ENCODE results near the gene IL4R. TPM values are rescaled to one million over a fixed set of nuclear protein-coding genes. Genes with fewer than 3 reads are reported as not detected.
"Not testable (repeated sequence)": the region's sequence is repeated elsewhere in the genome, so short reads cannot be mapped to it uniquely, and the experiment has no call there.

The IL4R gene
- total RNA-seq, 2 donors from 2014 or later, result 163 to 216 TPM

- H3K4me3 Mint-ChIP-seq, result no peak overlapping the region
- ATAC-seq (replicated peaks), result no peak
- no peak overlapping the region for H3K27ac Mint-ChIP-seq
- no peaks in the 10 kb centered on the region for H3K36me3 Mint-ChIP-seq (ENCODE audit: low read depth)
- peaks cover 14% of the 10 kb centered on the region for H3K9me3 Mint-ChIP-seq
- H3K4me1 Mint-ChIP-seq, result peaks cover 15% of the 10 kb centered on the region
- no peaks in the 10 kb centered on the region for H3K27me3 Mint-ChIP-seq
These were observed 76.4 kb downstream of the IL4R start for GRCh38 chr16:27390151-27390550.

GRCh38 chr16:27392671-27393070, 78.9 kb downstream of the IL4R start:
- peaks cover 15% of the 10 kb centered on the region for H3K4me1 Mint-ChIP-seq
- H3K9me3 Mint-ChIP-seq, result peaks cover 14% of the 10 kb centered on the region
- no peaks in the 10 kb centered on the region for H3K27me3 Mint-ChIP-seq
- no peak for ATAC-seq (replicated peaks)
- H3K4me3 Mint-ChIP-seq, result no peak overlapping the region
- H3K27ac Mint-ChIP-seq, result no peak overlapping the region
- H3K36me3 Mint-ChIP-seq (ENCODE audit: low read depth), result no peaks in the 10 kb centered on the region

GRCh38 chr16:27394516-27394915, 80.7 kb downstream of the IL4R start:
- no peaks in the 10 kb centered on the region for H3K27me3 Mint-ChIP-seq
- peak overlapping the region; percentile 5 for H3K27ac Mint-ChIP-seq
- H3K36me3 Mint-ChIP-seq (ENCODE audit: low read depth), result no peaks in the 10 kb centered on the region
- no peak for ATAC-seq (replicated peaks)
- H3K4me3 Mint-ChIP-seq, result no peak overlapping the region
- peaks cover 10% of the 10 kb centered on the region for H3K4me1 Mint-ChIP-seq
- H3K9me3 Mint-ChIP-seq, result peaks cover 10% of the 10 kb centered on the region

GRCh38 chr16:27398341-27398893, 84.6 kb downstream of the IL4R start:
- ATAC-seq (replicated peaks); H3K9me3 Mint-ChIP-seq; H3K27ac Mint-ChIP-seq; H3K27me3 Mint-ChIP-seq; H3K4me3 Mint-ChIP-seq: not testable (repeated sequence)
- peaks cover 15% of the 10 kb centered on the region for H3K36me3 Mint-ChIP-seq (ENCODE audit: low read depth)
- H3K4me1 Mint-ChIP-seq, result peaks cover 22% of the 10 kb centered on the region

GRCh38 chr16:27398894-27399853, 85.4 kb downstream of the IL4R start:
- Mint-ChIP-seq H3K4me3 (no peak overlapping the region), H3K27ac (no peak overlapping the region), H3K4me1 (peaks cover 22% of the 10 kb centered on the region), H3K27me3 (no peaks in the 10 kb centered on the region), H3K36me3 (ENCODE audit: low read depth) (peaks cover 23% of the 10 kb centered on the region), H3K9me3 (peaks cover 6% of the 10 kb centered on the region)
- ATAC-seq (replicated peaks), result no peak

GRCh38 chr16:27399969-27400368, 86.2 kb downstream of the IL4R start:
- no peak for ATAC-seq (replicated peaks)
- Mint-ChIP-seq H3K9me3 (no peaks in the 10 kb centered on the region), H3K36me3 (ENCODE audit: low read depth) (peaks cover 31% of the 10 kb centered on the region), H3K27ac (no peak overlapping the region), H3K4me3 (no peak overlapping the region), H3K27me3 (no peaks in the 10 kb centered on the region), H3K4me1 (peaks cover 17% of the 10 kb centered on the region)

GRCh38 chr16:27400751-27401620, 87.2 kb downstream of the IL4R start:
- H3K36me3 Mint-ChIP-seq (ENCODE audit: low read depth), result peaks cover 41% of the 10 kb centered on the region
- H3K27ac Mint-ChIP-seq, result peak overlapping the region; percentile 100
- ATAC-seq (replicated peaks), result no peak
- H3K27me3 Mint-ChIP-seq, result no peaks in the 10 kb centered on the region
- H3K9me3 Mint-ChIP-seq, result no peaks in the 10 kb centered on the region
- H3K4me1 Mint-ChIP-seq, result peaks cover 19% of the 10 kb centered on the region
- H3K4me3 Mint-ChIP-seq, result peak overlapping the region; percentile 99

GRCh38 chr16:27401768-27402568, 88.2 kb downstream of the IL4R start, which contains the start of gene IL21R:
Gene IL21R (plus strand): TSS chr16:27402174. CDS start chr16:27430072, 27,898 bp downstream.
- H3K36me3 Mint-ChIP-seq (ENCODE audit: low read depth), result peaks cover 51% of the 10 kb centered on the region
- ATAC-seq (replicated peaks), result peak; percentile 61
- no peaks in the 10 kb centered on the region for H3K27me3 Mint-ChIP-seq
- H3K27ac Mint-ChIP-seq, result peak within 1 kb of the TSS; percentile 100
- H3K4me1 Mint-ChIP-seq, result peaks cover 29% of the 10 kb centered on the region
- no peaks in the 10 kb centered on the region for H3K9me3 Mint-ChIP-seq
- peak within 1 kb of the TSS; percentile 99 for H3K4me3 Mint-ChIP-seq

GRCh38 chr16:27402569-27402963, 88.8 kb downstream of the IL4R start:
- Mint-ChIP-seq H3K27ac (peak overlapping the region; percentile 100), H3K4me1 (peaks cover 34% of the 10 kb centered on the region), H3K27me3 (no peaks in the 10 kb centered on the region), H3K36me3 (ENCODE audit: low read depth) (peaks cover 57% of the 10 kb centered on the region), H3K4me3 (peak overlapping the region; percentile 99), H3K9me3 (no peaks in the 10 kb centered on the region)
- no peak for ATAC-seq (replicated peaks)

- Mint-ChIP-seq H3K27me3 (no peaks in the 10 kb centered on the region), H3K4me3 (peak overlapping the region; percentile 99), H3K36me3 (ENCODE audit: low read depth) (peaks cover 62% of the 10 kb centered on the region), H3K4me1 (peaks cover 38% of the 10 kb centered on the region), H3K9me3 (no peaks in the 10 kb centered on the region), H3K27ac (peak overlapping the region; percentile 100)
- peak; percentile 39 for ATAC-seq (replicated peaks)
These were observed 89.3 kb downstream of the IL4R start for GRCh38 chr16:27402964-27403600.

GRCh38 chr16:27403601-27403992, 89.8 kb downstream of the IL4R start:
- no peak for ATAC-seq (replicated peaks)
- Mint-ChIP-seq H3K27me3 (no peaks in the 10 kb centered on the region), H3K36me3 (ENCODE audit: low read depth) (peaks cover 67% of the 10 kb centered on the region), H3K4me3 (peak overlapping the region; percentile 99), H3K9me3 (no peaks in the 10 kb centered on the region), H3K27ac (peak overlapping the region; percentile 100), H3K4me1 (peaks cover 44% of the 10 kb centered on the region)

GRCh38 chr16:27404163-27404823, 90.5 kb downstream of the IL4R start:
- peaks cover 45% of the 10 kb centered on the region for H3K4me1 Mint-ChIP-seq
- peak overlapping the region; percentile 99 for H3K4me3 Mint-ChIP-seq
- peaks cover 74% of the 10 kb centered on the region for H3K36me3 Mint-ChIP-seq (ENCODE audit: low read depth)
- ATAC-seq (replicated peaks), result no peak
- no peaks in the 10 kb centered on the region for H3K27me3 Mint-ChIP-seq
- peak overlapping the region; percentile 100 for H3K27ac Mint-ChIP-seq
- H3K9me3 Mint-ChIP-seq, result no peaks in the 10 kb centered on the region
